Thoracic aorta (tissue), 2 donors: ENCODE data around the gene FOXE1. TPM values are rescaled to one million over a fixed set of nuclear protein-coding genes. Genes with fewer than 3 reads are reported as not detected.

ENCODE experiments used
- ATAC-seq: fragments of 150-250 bp; one replicate; pipeline ENCODE4 v1.8.0; 2017; ENCODE audit warnings: low read depth; ENCODE audit not compliant: insufficient number of reproducible peaks, low FRiP score
- DNase-seq: peaks from one replicate; pipeline ENCODE4 v3.0.0-alpha.2; 2020; ENCODE audit warnings: low spot score
- H3K27ac ChIP-seq, 2 donors: fragments of 200-600 bp; sonication (generic); 1 replicate in 1 of 2; 2 replicates in 1 of 2; pipeline ENCODE4 v1.5.1; 2016; ENCODE audit warnings: mild to moderate bottlenecking in 2 of 2, moderate library complexity in 2 of 2
- H3K27me3 ChIP-seq: fragments of 200-600 bp; sonication (generic); replicated peaks from 2 replicates; pipeline ENCODE4 v1.6.0; 2016; ENCODE audit warnings: mild to moderate bottlenecking; ENCODE audit not compliant: insufficient read depth
- H3K36me3 ChIP-seq: fragments of 200-600 bp; sonication (generic); one replicate; pipeline ENCODE4 v1.5.1; 2016
- H3K4me1 ChIP-seq, 2 donors: fragments of 200-600 bp; sonication (generic); 1 replicate in 1 of 2; 2 replicates in 1 of 2; pipeline versions ENCODE4 v1.5.1 to v1.6.0; 2016; ENCODE audit warnings: low read depth in 2 of 2, mild to moderate bottlenecking in 1 of 2; ENCODE audit not compliant: control insufficient read depth in 1 of 2
- H3K4me3 ChIP-seq: fragments of 200-600 bp; sonication (generic); 2 replicates; pipeline ENCODE4 v1.5.1; 2016; ENCODE audit warnings: mild to moderate bottlenecking
- H3K9me3 ChIP-seq: fragments of 200-600 bp; sonication (generic); 2 replicates; pipeline ENCODE4 v1.5.1; 2016
- total RNA-seq, 2 donors: library from RNA; depleted of rRNA; stranded (reverse); fragments of >200 nt; gene quantifications; one replicate each; pipeline versions ENCODE4 v1.1.0 to v1.2.3, GENCODE V29; 2016
- TF ChIP-seq, protein P1 (sequence below): fragments of 200-600 bp; sonication (generic); IDR thresholded peaks from one replicate; pipeline ENCODE4 v1.5.1; 2019; ENCODE audit warnings: antibody characterized with exemption

FOXE1 gene
- total RNA-seq, 2 donors from 2014 or later: 0.21 to 0.68 TPM

- Histone ChIP-seq H3K4me3 (no peak overlapping the region), H3K36me3 (no peaks in the 10 kb centered on the region), H3K27me3 (peaks cover 16% of the 10 kb centered on the region), H3K9me3 (no peaks in the 10 kb centered on the region), H3K27ac (no peak overlapping the region), H3K4me1 (peaks cover 2 to 25% of the 10 kb centered on the region in 2 donors)
- TF ChIP-seq, protein P1, sequence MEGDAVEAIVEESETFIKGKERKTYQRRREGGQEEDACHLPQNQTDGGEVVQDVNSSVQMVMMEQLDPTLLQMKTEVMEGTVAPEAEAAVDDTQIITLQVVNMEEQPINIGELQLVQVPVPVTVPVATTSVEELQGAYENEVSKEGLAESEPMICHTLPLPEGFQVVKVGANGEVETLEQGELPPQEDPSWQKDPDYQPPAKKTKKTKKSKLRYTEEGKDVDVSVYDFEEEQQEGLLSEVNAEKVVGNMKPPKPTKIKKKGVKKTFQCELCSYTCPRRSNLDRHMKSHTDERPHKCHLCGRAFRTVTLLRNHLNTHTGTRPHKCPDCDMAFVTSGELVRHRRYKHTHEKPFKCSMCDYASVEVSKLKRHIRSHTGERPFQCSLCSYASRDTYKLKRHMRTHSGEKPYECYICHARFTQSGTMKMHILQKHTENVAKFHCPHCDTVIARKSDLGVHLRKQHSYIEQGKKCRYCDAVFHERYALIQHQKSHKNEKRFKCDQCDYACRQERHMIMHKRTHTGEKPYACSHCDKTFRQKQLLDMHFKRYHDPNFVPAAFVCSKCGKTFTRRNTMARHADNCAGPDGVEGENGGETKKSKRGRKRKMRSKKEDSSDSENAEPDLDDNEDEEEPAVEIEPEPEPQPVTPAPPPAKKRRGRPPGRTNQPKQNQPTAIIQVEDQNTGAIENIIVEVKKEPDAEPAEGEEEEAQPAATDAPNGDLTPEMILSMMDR: no peak
- DNase-seq (no peak), ATAC-seq (no peak)
Measured at GRCh38 chr9:97855899-97856298, 2.9 kb downstream of the FOXE1 start.

DNA sequence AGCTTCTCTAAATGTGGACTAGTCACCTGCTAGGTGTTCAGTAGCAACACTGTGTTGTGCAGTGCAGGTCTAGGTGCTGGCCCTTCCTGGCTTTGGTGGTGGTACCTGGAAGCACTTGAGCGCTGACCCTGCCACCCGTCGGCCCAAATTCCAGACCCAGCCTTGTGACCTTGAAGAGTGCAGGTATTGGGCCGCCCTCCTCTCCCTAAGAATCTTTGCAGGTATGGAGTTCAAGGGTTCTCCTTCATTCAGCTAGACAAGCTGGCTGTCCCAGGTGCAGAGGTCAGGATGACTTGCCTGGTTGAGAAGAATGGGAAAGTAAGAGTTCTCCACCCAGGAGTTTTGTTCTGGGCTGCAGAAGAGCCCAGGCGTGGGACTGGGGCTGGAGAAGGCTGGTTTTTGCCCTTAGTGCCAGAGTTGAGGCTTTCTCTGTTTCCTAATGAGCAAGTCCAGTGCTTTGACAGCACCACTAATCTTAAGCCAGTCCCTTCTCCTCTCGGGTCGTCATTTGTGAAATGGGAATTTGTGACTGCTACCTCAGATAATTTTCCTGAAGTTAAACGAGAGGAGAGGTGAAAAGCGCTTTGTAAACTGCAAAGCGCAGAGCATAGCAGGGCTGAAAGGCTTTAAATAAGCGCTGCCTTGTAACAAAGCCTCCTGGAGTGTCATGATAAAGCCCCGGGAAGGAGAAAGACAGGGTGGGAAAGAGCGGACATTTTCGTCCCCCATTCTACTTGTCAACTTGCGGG is 4.0 kb downstream of the FOXE1 start:
- H3K36me3 ChIP-seq: no peaks in the 10 kb centered on the region
- no peak overlapping the region for H3K4me3 ChIP-seq
- peaks cover 16% of the 10 kb centered on the region for H3K27me3 ChIP-seq
- H3K9me3 ChIP-seq: no peaks in the 10 kb centered on the region
- DNase-seq: no peak
- no peak overlapping the region for H3K27ac ChIP-seq
- TF ChIP-seq, protein P1: no peak
- ATAC-seq: no peak
- H3K4me1 ChIP-seq: peaks cover 2 to 25% of the 10 kb centered on the region in 2 donors

DNA sequence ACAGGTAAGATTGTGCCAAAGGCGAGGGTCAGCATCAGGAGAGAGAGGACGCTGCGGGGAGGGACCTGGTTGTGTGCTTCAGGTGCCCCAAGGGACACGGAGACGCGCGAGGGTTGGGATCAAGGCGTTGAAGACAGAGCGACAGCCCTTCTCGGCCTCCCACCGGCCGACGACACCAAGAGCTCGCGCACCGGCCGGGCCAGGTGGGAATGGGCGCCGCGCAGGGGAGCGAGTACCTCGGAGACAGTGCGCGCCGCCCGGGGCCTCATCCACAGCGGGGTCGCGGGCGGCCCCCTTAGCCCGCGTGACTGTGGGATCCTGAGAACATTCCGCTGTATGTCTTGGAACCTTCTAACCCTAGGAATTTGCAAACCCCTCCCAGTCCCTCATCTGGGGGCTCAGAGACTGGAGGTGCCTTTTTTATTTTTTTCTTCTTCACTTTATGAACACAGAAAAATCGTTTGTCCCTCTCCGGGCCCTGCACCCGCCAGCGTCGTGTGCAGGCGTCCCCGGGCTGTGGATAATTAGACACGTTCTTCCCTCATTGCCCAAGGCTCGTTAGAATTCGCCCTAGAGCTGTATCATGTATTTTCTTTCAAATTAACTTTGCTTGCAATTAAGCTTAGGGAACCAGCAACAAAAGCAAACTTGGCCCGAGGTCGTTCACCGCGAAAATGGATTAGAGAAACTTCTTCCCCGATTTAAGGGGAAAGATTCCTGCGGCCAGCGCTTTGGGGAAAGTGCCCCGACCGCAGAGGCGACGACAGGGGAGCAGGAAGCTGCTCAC is 4.8 kb downstream of the FOXE1 start:
- ATAC-seq: no peak
- Histone ChIP-seq H3K4me3 (no peak overlapping the region), H3K9me3 (no peaks in the 10 kb centered on the region), H3K27me3 (peaks cover 16% of the 10 kb centered on the region), H3K27ac (no peak overlapping the region), H3K4me1 (peaks cover 2 to 17% of the 10 kb centered on the region in 2 donors), H3K36me3 (no peaks in the 10 kb centered on the region)
- TF ChIP-seq, protein P1: no peak
- no peak for DNase-seq

GRCh38 chr9:97858393-97858713 is 5.3 kb downstream of the FOXE1 start:
- H3K4me3 ChIP-seq: no peak overlapping the region
- peaks cover 16% of the 10 kb centered on the region for H3K27me3 ChIP-seq
- no peaks in the 10 kb centered on the region for H3K9me3 ChIP-seq
- peaks cover 0 to 11% of the 10 kb centered on the region in 2 donors for H3K4me1 ChIP-seq
- TF ChIP-seq, protein P1: no peak
- DNase-seq (no peak), ATAC-seq (no peak)
- no peak overlapping the region for H3K27ac ChIP-seq
- no peaks in the 10 kb centered on the region for H3K36me3 ChIP-seq

GRCh38 chr9:97858826-97859225 is 5.8 kb downstream of the FOXE1 start:
- H3K4me3 ChIP-seq: no peak overlapping the region
- ATAC-seq (no peak), DNase-seq (no peak)
- no peaks in the 10 kb centered on the region for H3K9me3 ChIP-seq
- H3K4me1 ChIP-seq: peaks cover 0 to 7% of the 10 kb centered on the region in 2 donors
- TF ChIP-seq, protein P1: no peak
- H3K27me3 ChIP-seq: peaks cover 16% of the 10 kb centered on the region
- no peak overlapping the region for H3K27ac ChIP-seq
- no peaks in the 10 kb centered on the region for H3K36me3 ChIP-seq
